Medulla oblongata (tissue), 1 donor: Measurements from ENCODE around the gene POLR2J2.
"Not testable (repeated sequence)": the region's sequence is repeated elsewhere in the genome, so short reads cannot be mapped to it uniquely, and the experiment has no call there.

Experiments used
- DNase-seq: peaks from one replicate; pipeline ENCODE4 v3.0.0-alpha.2; 2015; ENCODE audit errors: extremely low spot score

Gene POLR2J2

DNA sequence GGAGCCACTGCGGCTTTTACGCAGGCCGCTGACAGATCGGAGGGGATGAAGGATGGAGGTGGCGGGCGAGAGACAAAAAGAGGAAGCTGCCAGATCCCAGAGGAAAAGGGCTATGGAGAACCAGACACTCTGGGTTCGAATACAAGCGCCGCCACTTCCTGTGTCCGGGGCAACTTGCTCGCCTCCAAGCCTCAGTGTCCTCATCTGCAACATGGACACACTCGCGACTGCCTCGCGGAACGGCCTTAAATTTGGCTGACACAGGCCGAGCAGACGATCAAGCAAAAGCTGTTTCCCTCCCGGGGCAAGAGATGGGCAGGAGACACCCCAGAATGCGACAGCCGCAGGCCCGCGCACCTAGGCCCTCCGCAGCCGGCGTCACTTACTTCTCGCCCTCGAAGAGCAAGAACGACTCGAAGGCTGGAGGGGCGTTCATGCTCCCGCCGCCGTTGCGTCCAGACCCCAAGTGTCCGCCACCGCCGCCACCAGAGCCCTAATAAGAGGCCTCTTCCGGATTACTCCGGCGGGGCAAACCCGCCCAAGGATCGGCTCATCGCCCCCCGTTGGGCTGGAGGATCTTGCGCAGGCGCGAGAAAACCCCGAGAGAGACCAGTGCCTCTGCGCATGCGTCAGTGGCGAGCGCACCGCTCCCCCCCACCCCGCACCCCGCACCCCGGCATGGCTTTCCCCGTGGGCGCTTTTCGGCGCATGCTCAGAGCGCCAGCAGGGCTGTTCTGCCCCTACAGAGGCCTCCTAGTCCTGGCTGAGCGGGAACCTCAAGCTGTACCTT is at the start of gene POLR2J2:
Gene POLR2J2, minus strand, starts transcription at position 498 of the 790 bp plus-strand sequence. Its CDS starts 62 bp downstream, at position 436.
- not testable (repeated sequence) for DNase-seq

DNA sequence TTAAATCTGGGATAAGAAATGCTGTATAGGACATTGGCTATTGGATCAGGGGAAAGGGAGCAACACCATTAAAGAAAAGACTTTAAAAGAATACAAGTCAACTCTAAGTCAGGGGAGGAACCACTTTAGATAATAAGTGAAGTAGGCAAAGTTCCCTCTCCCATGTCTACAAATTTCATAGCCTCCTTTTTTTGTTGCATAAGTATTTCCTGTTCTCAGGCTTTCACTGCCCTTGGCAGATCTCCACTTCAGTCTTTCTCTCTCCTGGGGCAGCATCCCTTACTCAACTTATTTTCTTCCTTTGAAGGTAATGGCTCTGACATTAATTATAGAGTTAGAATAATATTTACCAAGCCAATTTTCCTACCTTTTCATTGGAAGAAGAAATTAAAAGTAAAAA is 47.0 kb upstream of the POLR2J2 start:
- not testable (repeated sequence) for DNase-seq

DNA sequence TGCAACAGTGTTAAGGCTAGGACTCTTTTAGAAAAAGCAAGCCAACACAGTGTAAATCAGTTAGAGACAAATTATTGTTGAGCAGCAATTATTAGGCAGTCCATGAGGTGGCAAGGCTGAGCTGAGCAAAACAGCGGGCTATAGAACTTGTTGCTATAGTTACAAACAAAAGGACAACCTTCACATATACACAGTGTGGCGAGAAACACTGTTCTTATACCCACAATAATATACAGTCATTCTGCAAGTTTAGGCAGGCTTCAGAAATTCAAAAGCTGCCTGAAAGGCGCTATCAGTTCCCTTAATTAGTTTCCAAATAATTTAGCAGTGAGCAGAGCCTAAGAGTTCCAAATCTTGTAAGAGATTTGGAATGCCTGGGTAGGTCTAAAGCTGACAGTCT is 44.3 kb upstream of the POLR2J2 start:
- not testable (repeated sequence) for DNase-seq

DNA sequence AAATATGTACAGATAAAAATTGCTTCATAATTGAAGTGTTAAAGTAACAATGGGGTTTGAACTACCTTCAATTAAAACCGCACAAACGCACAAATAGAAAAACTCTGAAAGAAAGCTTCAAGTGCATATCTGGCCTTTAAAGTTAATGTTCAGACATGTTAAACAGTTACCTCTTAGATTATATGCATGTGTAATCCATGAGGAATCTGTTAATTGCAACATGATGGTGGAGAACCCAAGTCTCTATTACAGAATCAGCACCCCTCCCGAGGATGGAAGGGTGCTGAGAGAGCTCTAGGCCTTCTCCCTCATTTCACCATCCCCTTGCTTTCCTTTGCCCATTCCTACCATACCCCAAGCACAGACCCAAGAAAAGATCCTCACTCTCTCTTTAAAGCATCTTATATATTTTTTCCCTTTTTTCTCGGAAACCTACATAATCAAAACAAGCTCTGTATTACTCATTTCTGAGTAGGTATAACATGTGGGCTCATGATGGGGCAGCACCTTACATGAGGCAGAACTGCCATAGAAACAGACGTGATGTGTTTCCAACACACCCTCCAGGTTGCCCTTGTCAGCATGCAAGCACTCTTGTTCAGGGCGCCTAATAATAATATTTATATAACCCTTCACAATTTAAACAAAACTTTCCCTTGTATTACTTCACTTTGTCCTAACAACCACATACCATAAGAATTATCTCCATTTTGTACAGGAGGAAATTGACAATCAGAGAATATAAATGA is 43.5 kb upstream of the POLR2J2 start:
- not testable (repeated sequence) for DNase-seq

DNA sequence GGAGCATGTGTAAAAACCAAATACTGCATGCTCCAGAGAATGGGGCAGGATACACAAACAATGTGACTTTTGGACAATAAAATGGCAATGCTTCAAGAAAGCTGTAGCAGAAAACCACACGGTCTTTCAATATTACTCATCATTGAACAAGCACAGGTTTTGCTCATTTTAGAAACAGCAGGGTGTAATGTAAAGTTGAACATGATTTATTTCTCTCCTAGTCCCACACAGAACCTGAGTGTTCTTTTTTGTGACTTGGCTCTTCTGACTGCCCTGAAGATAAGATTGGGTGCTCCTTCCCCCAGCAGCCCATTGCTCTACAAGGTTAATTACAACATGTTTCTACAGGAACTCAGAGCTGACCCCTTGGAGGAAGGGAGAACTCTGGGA is 42.2 kb upstream of the POLR2J2 start:
- DNase-seq = not testable (repeated sequence)

DNA sequence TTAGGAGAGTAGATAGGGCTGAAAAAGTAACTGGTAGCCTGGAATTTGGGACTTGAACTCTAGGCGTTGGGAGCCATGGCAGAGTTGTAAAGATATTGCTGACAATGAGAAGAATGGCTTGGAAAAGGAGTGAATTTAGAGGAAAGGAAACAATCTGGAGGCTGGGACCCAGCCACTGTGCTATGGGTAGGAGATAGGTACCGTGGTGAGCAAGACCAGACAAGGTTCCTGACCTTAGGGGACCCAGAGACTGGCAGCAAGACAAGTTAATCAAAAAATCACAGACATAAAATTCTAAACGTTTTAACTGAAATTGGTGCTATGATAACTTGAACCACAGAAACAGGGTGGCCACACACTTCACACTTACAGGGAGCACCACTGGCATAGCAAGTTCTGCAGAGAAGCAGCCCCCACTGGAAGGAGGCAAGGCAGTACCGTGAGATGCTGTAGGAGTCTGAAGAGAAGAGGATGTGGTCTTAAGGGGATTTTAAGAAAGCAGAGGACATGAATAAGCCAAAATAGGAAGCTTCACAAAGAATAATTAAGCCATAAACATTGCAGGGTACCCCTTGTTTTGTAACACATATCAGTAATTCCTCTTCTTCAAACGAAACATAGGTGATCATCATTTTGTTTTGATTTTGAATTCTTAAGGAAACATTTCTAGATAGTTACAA is 41.7 kb upstream of the POLR2J2 start:
- DNase-seq = not testable (repeated sequence)

DNA sequence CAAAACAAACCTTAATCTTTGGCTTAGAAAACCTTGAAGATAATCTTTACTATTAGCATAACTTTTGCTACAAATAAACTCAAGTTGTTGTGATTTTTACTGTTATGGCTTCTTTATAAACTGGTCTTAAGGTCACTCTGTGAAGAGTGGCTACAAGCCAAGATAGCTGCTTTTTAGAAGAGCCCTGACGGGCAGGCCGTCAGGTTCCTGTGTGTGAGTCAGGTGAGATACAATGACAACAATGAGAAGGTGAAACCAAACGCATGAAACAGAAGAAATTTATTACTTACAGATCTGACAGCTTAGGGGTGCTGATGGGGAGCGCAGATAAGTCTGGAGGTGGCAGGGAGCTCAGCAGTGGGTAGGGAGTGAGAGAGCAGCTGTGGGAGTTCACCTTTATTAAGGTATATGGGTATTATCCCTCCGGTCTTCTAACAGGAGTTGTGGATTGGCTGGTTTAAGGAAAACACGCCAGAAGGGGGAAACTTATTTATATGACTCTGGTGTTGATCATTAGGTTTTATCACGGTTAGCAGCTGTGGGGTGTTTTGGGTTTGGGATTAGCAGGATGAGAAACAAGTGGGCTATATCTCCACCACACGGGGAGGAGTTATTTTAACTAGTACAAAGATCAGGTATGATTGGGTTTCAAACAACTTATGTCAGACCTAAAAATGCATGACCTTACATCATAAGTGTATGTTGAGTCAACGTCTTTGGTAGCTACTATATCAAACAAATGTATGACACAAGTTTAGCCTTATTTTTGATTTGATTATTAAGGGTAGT is 27.7 kb upstream of the POLR2J2 start:
- DNase-seq = not testable (repeated sequence)

DNA sequence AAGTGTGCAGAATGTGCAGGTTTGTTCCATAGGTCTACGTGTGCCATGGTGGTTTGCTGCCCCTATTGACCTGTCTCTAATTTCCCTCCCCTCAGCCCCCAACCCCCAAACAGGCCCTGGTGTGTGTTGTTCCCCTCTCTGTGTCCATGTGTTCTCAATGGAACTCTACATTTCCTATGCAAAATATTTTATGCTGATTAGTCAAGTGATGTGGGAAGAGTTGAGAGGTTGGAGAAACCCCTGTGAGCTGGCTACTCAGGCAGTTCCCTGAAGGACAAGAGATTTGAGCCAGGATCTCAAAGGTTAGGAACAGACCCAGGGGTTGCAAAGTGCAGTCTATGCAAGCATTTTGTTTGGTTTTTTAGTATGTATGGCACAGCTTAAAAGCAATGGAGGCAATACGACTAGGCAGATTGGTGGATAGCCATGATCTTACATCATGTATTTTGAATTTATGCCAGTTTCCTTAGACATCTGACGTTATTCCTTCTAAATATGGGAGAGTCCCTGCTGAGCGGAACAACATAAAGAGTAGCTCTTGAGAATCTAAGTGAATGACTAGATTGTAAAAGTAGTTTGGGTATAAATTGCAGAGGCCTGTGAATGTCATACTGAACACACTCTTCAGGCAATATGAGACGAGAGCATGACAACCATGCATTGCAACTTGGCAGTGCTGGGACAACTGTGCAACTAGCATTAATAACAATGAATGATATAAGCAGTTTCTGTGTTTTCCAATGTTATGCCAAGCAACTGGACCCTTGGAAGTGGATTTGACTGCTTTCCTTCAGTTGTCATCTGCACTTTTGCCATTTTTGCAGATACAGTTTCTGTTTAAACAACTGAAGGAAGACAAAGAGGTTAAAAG is 26.4 kb upstream of the POLR2J2 start:
- not testable (repeated sequence) for DNase-seq

DNA sequence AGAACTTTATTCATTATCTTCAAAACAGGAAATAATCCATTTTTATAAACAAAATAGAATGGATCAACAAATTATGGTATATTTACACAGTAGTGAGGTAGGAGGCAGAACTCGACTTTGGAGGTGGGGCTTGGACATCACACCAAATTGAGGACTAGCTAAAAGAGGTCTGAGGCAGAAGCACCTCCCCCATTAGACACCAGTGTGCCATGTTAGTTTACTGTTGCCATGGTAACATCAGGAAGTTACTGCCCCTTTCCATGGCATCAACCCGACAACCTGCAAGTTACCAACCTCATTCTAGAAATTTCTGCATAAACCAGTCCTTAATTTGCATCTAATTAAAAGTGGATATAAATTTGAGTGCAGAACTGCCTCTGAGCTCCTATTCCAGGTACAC is 24.5 kb upstream of the POLR2J2 start:
- DNase-seq = not testable (repeated sequence)

DNA sequence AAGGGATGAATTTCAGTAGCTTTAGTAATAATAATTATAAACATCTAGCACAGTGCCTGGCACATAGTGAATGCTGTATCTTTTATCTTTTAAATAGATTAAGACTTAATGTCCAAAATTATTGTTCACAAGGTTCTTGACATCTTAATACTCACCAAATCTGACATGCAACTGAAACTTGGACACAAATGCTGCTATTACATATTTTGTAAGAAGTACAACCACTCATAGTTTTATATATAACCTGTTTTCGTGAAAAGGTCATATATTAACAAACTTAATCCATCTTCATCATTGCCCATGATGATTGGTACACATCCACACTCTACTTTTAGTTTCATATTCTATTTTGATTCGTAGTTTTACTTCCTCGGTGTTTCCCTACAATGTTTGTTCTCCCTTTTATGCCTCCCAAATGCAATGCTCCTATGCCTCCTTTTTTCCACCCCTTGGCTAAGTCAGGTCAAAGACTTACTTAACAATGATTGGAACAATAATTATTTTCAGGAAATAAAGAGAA is 23.6 kb upstream of the POLR2J2 start:
- not testable (repeated sequence) for DNase-seq

DNA sequence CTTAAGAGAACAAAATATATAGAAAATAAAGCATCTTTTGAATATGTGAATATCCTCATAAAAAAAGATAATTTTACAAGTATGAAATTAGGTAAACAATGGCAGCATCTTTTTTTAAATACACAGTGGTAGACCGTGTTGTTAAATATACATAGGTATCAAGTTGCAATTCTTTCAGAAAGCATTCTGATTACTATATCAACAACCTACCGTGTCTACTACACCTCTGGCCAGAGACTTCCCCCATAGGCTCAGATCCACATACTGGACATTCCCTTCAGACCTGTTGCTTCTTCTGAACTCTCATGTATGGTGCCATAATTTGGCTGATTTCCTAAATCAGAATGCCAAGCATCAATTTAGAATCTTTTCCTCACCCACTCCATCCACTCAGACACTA is 22.5 kb upstream of the POLR2J2 start:
- DNase-seq = not testable (repeated sequence)

DNA sequence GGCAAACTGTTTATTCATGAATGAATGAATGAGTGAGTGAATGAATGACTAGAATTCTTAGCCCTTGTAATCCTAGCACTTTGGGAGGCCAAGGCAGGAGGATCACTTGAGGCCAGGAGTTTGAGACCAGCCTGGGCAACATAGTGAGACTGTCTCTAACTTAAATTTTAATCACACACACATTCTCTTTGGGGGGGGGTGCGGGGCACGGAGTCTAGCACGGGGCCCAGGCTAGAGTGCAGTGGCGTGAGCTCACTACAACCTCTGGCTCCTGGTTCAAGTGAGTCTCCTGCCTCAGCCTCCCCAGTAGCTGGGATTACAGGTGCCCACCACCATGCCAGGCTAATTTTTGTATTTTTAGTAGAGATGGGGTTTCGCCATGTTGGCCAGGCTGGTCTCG is 19.1 kb upstream of the POLR2J2 start:
- DNase-seq = not testable (repeated sequence)

DNA sequence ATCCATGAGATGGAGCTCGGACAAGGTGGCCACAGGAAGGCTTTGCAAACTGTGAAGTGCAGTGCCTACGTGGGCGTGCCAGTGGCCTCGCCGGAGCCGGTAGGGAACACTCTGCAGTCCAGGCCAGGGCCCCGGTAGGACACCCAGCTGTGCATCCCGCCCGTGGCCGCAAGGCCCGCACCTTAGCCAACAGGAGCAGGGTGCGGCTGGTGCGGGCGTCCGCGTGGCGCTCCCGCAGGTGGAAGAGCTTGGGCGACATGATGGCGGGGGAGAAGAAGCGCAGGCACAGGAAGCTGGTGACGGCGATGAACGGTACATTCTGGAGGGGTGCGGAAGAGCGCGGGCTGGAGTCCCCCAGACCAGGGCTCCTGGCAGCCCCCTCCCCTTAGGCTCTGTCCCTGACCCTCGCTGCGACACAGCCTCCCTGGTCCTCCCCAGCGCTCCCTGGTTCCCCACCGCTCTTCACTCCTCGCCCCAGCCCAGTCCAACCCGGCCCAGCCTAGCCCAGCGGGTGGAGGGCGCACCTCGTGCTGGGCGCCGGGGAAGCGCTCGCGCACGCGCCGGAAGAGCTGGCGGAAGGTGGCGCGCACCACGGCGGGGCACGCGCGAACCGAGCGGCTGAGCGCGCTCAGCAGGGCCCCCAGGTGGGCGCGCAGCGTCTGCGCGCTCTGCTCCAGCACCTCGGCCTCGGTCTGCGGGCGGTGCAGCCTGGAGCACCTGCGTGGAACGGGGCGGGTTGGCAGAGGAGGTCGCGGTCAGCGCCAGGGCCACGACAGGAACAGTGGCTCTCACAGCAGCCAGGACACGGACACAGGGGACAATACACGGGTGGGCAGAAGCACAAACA is 18.2 kb upstream of the POLR2J2 start:
- DNase-seq = not testable (repeated sequence)

DNA sequence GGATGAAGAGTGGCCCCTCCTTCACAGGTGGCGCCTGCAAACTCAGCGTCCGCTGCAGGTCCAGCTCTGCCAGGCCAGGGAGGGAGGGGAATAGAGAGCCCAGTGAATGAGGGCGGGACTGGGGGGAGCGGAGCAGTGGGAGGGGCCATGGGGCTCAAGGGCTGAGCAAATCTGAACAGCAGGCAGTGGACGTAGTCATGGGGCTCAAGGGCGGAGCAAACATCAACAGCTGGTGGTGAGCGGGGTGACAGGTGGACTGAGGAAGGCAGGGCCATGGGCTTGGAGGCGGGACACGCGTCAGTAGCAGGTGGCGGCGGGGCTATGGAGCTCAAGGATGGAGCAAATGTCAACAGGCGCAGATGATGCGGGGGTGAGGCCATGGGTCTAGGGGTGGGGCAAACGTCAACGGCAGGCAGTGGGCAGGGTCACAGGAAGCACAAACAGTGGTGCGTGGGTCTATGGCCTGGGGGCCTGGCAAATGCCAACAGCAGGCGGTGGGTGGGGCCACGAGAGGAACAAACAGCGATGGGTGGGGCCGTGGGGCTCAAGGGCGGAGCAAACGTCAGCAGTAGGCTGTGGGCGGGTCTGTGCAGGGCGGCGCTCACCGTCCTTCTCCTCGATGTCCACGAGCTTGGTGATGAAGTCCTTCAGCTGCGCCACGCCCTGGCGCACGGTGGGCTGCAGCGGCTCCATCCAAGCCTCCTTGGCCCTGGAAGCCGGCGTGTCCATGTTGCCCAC is 17.0 kb upstream of the POLR2J2 start:
- not testable (repeated sequence) for DNase-seq

DNA sequence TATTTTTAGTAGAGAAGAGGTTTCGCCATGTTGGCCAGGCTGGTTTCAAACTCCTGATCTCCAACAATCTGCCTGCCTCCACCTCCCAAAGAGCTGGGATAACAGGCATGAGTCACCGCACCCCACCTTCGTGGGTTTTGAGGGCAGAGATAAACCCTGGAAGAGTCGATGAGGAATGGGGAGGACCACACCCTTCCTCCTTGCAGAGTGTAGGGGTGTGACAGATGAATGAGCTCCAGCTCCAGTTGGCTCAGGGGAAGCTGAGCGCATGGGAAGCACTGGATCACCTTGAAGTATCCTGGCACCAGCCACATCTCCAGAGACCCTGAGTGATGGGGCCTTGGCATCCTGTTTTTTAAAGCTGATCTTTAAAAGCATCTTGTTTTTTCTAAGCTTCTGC is 11.1 kb upstream of the POLR2J2 start:
- not testable (repeated sequence) for DNase-seq

DNA sequence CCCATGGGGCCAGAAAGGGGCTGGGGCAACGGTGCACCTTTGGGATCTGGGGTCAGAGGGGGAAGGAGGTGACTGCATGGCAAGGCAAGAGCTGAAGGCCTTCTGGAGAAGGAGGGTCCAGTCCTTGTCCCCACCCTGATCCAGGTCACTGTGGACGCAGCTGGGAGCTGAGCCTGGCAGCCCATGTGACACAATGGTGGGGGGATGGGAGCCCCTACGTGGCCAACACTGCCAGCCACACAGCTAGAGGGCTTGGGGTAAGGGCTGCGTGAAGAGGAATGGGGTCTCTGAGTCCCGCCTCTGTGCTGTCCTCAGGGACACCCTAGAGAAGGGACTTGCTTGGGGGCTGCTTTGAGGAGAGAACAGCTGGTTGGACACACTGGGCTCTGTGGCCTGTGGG is 9.3 kb upstream of the POLR2J2 start:
- DNase-seq = not testable (repeated sequence)

DNA sequence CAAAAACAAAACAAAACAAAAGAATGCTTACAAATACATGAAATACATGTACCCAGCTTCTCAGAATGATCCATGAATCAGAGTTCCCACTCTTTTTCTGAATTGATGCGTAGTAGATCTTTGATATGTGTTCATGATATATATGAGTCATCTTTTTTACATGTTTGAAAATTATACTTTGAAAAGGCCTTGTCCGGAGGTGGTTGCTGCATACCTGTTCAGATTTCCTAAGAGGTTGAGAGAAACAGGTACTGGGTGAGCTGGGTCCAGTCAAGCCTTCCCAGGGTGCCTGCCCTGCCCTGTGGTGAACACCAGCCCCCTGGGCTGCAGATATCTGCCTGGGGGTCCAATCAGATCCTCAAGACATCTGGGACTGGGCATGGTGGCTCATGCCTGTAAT is 4.1 kb upstream of the POLR2J2 start:
- DNase-seq = not testable (repeated sequence)

DNA sequence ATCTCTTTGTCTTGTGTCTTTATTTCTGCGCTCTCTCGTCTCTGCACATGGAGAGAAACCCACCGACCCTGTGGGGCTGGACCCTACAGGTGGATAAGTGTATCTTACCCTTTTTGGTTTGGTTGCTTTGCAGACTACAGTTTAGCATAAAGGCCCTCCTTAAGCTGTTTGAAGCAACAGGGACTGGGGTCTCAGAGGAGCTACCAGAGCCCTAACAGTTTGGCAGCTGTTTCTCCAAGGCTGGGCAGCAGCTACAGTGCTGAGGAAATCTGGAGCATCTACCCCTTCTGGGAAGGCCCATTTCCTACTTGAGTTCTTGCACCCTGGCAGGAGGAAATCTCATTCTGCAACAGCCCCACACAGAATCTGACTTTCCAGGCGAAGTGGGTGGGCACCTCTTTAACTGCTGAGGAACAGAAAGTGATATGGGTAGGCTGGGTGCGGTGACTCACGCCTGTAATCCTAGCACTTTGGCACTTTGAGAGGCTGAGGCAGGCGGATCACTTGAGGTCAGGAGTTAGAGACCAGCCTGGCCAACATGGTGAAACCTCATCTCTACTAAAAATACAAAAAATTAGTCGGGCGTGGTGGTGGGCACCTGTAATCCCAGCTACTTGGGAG is 2.1 kb upstream of the POLR2J2 start:
- DNase-seq = not testable (repeated sequence)
